ENCODE measurements around the gene C6orf47. TPM values are rescaled to one million over a fixed set of nuclear protein-coding genes. Genes with fewer than 3 reads are reported as not detected.

The C6orf47 gene
- total and polyA plus RNA-seq, 7 donors: 13.5 to 36.0 (median 19.4) TPM

- Histone ChIP-seq H3K27ac (no peak overlapping the region), H3K27me3 (ENCODE audit: insufficient read depth in 3 of 3, low read length in 2 of 3) (no peaks in the 10 kb centered on the region), H3K36me3 (ENCODE audit: insufficient read depth in 1 of 2, low read depth in 1 of 2) (peaks cover 12 to 91% of the 10 kb centered on the region in 2 donors), H3K4me3 (no peak overlapping the region), H3K9me3 (no peaks in the 10 kb centered on the region), H3K4me1 (no peaks in the 10 kb centered on the region)
- TF ChIP-seq CTCF (IDR thresholded peaks at IDR 0.05): no peak
- intact Hi-C loops (cut with DNase I): loop anchor here (10.0 kb wide), 2 partner anchors 177 to 197 kb away; partner anchors contain the start of gene NEU1 (in 1 of the 2)
- WGBS, 3 donors: 77 to 79% (median 78%) methylated on average over 14 of the region's 14 CpGs
- ATAC-seq: no peak
- no peak for DNase-seq
These were observed 27.5 kb upstream of the C6orf47 start for GRCh38 chr6:31687860-31688693.

- intact Hi-C loops (cut with DNase I): loop anchor here (10.0 kb wide), 2 partner anchors 177 to 197 kb away; partner anchors contain the start of gene NEU1 (in 1 of the 2)
- H3K9me3 ChIP-seq: no peaks in the 10 kb centered on the region
- no peak overlapping the region for H3K27ac ChIP-seq
- DNase-seq (no peak), ATAC-seq (no peak)
- TF ChIP-seq CTCF (IDR thresholded peaks at IDR 0.05): no peak
- H3K27me3 ChIP-seq (ENCODE audit: insufficient read depth in 3 of 3, low read length in 2 of 3): no peaks in the 10 kb centered on the region
- H3K4me1 ChIP-seq: no peaks in the 10 kb centered on the region
- peaks cover 10 to 84% of the 10 kb centered on the region in 2 donors for H3K36me3 ChIP-seq (ENCODE audit: insufficient read depth in 1 of 2, low read depth in 1 of 2)
- no peak overlapping the region for H3K4me3 ChIP-seq
- WGBS, 3 donors: 72 to 81% (median 75%) methylated on average over 8 of the region's 8 CpGs
These were observed 26.7 kb upstream of the C6orf47 start for GRCh38 chr6:31687321-31687720.

- no peaks in the 10 kb centered on the region for H3K27me3 ChIP-seq (ENCODE audit: insufficient read depth in 3 of 3, low read length in 2 of 3)
- H3K9me3 ChIP-seq: no peaks in the 10 kb centered on the region
- no peaks in the 10 kb centered on the region for H3K4me1 ChIP-seq
- DNase-seq (no peak), ATAC-seq (no peak)
- peaks cover 9 to 75% of the 10 kb centered on the region in 2 donors for H3K36me3 ChIP-seq (ENCODE audit: insufficient read depth in 1 of 2, low read depth in 1 of 2)
- no peak overlapping the region for H3K4me3 ChIP-seq
- H3K27ac ChIP-seq: no peak overlapping the region
- TF ChIP-seq CTCF (IDR thresholded peaks at IDR 0.05): no peak
- 62 to 81% (median 71%) methylated on average over 5 of the region's 5 CpGs for WGBS, 3 donors
- intact Hi-C loops (cut with DNase I): loop anchor here (10.0 kb wide), 2 partner anchors 178 to 198 kb away; partner anchors contain the start of gene NEU1 (in 1 of the 2)
These were observed 25.9 kb upstream of the C6orf47 start for GRCh38 chr6:31686483-31686882.

- no peak for TF ChIP-seq CTCF (IDR thresholded peaks at IDR 0.05)
- 68 to 82% (median 71%) methylated on average over 13 of the region's 13 CpGs for WGBS, 3 donors
- Histone ChIP-seq H3K4me3 (no peak overlapping the region), H3K27me3 (ENCODE audit: insufficient read depth in 3 of 3, low read length in 2 of 3) (no peaks in the 10 kb centered on the region), H3K9me3 (no peaks in the 10 kb centered on the region), H3K36me3 (ENCODE audit: insufficient read depth in 1 of 2, low read depth in 1 of 2) (peaks cover 0 to 46% of the 10 kb centered on the region in 2 donors), H3K27ac (no peak overlapping the region), H3K4me1 (peaks cover 8% of the 10 kb centered on the region)
- intact Hi-C loops (cut with DNase I): loop anchor here (5.0 to 10.0 kb wide), 5 partner anchors 84 to 269 kb away; partner anchors contain the start of gene NEU1 (in 1 of the 2)
- ATAC-seq: no peak
- DNase-seq: no peak
These were observed 23.0 kb upstream of the C6orf47 start for GRCh38 chr6:31683591-31683990.
